Endometrium (tissue), 2 donors: Measurements from ENCODE around the gene ARHGAP23.
"Not testable (repeated sequence)": the region's sequence is repeated elsewhere in the genome, so short reads cannot be mapped to it uniquely, and the experiment has no call there.

Experiments
- FAIRE-seq: peaks from 2 replicates; lab custom pipeline; 2012; peaks lifted over from hg19 to GRCh38; lab: Jason Lieb, UNC
- donor health status: control.
- donor health status: control.

ARHGAP23 gene

DNA sequence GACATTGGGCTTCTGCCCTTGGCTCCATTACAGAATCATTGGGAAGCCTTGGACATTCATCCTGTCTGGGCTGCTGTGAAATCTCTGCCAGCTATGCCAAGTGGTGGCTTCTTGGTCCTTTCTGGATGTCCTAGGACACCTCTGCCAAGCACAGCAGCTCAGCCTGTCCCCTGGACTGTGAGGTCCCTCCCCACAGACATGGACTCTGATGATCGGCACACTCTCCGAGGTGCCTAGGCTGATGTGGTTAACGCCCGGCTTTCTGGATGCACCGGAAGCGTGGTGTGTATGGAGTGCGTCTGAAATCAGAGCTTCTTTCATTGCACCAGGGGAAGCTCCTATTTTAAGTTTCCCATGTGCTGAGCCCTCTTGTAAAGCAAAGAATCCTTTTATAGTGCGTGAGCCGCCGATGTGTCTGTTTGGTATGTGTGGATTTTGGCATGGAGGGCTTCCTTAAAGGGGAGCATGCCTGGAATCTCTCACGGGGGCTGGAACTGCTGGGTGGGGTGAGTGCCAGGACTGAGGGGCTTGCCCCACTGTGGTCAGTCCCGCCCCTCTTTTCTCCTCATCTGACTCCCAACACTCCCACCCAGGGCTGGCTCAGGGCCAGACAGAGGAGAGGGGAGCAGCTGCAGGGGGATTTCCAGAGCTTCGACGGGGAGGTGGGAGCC is 7.0 kb upstream of the ARHGAP23 start:
- FAIRE-seq = no peak

DNA sequence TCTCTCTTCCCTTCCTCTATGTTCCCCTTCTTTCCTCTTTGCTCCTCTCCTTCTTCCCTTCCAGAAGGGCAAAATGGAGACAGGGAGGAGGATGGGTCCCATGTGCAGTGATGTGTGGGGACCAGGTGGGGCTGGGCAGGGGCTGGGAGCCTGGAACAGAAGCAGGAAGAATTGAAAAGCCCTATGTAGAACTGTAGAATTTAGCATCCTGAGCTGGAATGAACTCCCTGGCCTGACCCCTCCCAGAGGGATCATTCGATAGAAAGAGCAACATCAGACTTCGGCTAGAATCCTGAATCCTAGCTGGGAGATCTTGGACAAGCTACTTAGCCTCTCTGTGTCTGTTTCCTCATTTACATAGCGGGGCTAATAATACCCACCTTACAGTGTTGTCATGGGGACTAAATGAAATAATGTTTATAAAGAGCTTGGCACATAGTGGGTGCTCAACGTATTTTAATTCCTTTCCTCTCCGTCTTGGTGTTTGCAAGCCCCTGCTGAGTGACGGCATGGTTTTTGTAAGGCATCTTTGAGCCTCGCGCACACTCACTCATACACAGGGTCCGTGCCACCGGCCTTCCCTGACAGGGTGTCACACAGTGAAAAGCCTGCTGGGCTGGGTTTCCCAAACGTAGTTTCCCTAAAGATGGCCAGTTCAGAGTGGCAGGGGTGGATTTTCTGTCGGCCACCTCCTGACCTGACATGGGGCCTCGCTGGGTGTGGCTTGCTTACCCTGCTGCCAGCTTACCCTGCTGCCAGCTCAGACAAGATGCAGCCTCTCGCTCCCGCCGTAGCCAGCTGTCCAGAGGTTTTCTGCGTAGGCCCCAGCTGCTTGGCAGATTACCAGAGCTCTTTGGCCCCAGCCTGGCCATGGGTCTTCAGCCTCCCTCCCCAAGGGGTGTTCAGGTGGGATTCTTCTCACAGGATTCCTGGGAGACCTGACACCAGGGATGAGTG is 6.1 kb upstream of the ARHGAP23 start:
- no peak for FAIRE-seq

DNA sequence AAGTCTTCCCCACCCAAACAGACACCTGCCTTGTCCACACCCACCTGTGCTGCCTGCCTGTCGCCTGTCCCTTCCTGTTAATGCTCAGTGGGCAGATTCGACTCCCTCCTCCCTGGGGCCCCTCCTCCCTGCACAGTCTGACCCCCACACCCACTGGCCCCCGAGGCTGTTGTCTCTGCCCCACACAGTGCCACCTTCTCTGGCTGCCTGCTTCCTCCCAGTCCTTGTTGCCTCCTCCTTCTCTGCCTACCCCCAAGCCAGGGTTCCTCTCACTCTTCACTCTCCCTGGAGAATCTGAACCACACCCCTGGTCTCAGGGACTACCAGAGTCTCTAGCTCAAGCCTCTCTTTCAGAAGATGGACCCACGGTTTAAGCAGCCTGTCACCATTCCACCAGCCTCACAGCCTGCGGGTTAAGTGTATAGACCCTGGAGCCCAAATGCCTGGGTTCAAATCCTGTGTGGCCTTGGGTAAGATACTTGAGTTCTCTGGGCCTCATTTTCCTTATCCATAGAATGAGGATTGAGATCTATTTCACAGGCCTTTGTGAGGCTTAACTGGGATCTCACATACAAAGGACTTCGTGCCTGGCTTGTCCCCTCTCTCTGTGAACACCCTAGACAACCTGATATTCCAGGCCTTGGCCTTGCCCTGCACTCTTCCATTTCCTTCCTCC is 3.8 kb upstream of the ARHGAP23 start:
- no peak for FAIRE-seq

GRCh38 chr17:38425031-38425430 is 3.2 kb upstream of the ARHGAP23 start:
- FAIRE-seq = no peak

GRCh38 chr17:38425744-38426143 is 2.5 kb upstream of the ARHGAP23 start:
- no peak for FAIRE-seq

DNA sequence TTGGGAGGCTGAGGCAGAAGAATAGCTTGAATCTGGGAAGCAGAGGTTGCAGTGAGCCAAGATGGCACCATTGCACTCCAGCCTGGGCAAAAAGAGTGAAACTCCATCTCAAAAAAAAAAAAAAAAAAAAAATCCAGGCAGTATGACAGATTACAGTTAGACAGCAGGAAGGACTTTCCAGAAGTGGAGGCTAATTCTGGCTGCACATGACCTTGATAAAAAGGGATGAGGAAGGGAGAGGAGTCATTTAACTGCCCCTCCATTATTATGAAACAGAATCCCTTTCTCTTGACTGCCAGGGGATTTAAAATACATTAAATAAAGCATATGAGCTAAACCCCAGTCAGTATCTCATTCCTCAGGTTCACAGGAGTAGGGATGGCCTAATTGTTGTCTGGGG is 1.8 kb upstream of the ARHGAP23 start:
- no peak for FAIRE-seq

GRCh38 chr17:38427160-38427949 is 909 bp upstream of the ARHGAP23 start:
- FAIRE-seq = no peak

DNA sequence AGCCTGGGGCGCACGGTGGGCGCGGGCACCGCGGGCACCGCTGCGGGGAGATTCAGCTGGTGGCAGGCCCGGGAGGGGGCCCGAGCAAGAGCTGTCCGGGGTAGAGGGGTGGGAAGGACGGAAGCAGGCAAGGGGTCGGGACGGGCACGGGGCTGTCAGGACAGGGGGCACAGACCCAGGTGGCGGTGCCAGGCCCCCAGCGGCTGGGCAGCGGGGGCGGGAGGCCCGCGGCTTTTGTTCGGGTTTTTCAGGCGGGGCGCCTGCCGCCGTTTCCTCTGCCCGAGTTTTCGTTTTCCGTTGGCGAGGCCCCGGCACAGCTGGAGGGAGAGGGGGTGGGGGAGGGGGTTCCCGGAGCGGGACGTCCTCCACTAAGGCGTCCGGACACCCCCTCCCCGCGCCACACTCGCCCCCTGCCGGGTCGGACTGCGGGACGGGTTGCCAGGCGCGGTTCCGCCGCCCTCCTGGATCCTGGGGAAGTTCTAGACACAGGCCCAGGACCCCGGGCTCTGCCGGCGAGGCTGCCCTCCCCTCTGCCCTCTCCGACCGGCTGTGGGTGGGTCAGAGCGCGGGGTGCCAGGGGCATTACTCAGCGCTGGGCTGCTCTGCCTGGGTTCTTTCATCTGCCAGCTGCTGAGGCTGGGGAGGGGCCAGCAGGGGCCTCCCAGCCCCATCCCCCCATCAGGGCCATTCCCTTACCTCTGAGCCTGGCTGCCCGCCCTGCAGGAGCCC is 543 bp downstream of the ARHGAP23 start:
- FAIRE-seq = no peak

- no peak for FAIRE-seq
Observed at GRCh38 chr17:38429476-38430100, 1.3 kb downstream of the ARHGAP23 start.

GRCh38 chr17:38430316-38430715 is 2.1 kb downstream of the ARHGAP23 start:
- no peak for FAIRE-seq

DNA sequence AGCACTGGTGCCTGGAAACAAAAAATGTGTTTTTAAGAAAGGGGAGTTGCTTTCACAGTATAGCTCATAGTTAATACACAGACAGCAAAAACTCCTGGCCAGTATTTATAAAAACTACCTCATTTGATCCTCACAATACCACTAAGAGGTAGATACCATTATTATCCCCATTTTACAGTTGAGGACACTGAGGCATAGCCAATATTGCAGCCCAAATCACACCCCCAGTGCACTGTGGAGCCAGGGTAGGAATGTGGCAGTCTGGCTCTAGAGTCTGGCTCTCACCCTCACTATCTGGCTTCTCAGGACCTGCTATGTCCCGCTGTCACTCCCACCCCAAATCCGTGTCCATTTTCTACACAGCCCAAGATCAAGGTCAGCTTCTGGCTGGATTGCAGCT is 2.6 kb downstream of the ARHGAP23 start:
- FAIRE-seq = no peak

- no peak for FAIRE-seq
Observed at GRCh38 chr17:38431346-38432145, 3.3 kb downstream of the ARHGAP23 start.

DNA sequence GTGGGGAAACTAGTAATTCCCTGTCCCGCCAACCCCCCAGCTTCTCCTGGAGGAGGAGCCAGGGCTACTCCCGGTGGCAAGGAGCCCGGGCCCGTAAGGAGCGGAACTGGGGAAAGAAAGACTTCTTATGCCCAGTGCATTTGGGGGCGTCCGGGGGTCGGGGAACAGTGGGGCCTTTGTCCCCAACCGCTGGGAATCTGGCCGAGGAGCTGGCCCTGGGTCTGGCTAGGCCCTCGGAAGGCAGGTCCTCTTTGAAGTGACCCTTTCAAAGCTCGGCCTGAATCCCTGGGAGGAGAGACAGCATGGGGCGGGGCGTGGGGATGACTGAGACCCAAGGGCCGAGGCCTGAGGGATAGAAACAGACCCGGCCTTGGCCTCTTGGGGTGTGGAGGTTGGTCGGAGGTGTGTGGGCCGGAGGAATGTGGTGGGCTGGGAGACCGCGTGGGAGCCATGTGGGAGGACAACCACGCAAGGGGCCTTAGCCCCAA is 6.0 kb downstream of the ARHGAP23 start:
- FAIRE-seq = no peak

GRCh38 chr17:38435795-38436194 is 7.5 kb downstream of the ARHGAP23 start:
- no peak for FAIRE-seq

DNA sequence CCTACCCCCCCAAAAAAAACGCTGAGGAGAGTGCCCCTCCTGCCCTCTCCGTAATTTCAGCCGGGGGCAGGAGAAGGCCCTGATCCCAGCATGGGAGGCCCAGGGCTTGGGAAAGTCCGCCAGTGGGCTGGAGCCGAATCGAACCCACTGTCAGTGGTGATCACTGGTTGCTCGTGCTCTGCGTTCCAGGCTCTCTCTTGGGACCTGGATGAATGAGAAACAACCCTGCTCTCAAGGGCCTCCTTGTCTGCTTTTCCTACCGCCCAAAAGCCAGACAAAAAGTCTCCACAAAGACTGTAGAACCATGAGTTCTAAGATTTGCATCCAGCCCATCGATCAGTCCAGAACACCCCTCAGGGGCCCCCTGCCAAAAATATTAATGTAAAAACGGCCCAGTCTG is 8.1 kb downstream of the ARHGAP23 start:
- FAIRE-seq = no peak

DNA sequence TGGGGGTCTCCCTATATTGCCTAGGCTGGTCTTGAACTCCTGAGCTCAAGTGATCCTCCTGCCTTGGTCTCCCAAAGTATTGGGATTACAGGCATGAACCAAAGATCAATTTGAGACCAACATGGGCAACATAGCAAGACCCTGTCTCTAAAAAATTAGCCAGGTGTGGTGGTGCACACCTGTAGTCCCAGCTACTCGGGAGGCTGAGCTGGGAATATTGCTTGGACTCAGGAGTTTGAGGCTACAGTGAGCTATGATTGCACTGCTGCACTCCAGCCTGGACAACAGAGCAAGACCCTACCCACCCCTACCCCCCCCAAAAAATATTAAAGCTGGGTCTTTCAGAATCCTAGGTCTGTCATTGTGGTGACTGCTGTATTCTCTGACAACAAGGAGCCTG is 9.0 kb downstream of the ARHGAP23 start:
- FAIRE-seq = not testable (repeated sequence)

GRCh38 chr17:38439436-38439835 is 11.2 kb downstream of the ARHGAP23 start:
- FAIRE-seq = no peak

DNA sequence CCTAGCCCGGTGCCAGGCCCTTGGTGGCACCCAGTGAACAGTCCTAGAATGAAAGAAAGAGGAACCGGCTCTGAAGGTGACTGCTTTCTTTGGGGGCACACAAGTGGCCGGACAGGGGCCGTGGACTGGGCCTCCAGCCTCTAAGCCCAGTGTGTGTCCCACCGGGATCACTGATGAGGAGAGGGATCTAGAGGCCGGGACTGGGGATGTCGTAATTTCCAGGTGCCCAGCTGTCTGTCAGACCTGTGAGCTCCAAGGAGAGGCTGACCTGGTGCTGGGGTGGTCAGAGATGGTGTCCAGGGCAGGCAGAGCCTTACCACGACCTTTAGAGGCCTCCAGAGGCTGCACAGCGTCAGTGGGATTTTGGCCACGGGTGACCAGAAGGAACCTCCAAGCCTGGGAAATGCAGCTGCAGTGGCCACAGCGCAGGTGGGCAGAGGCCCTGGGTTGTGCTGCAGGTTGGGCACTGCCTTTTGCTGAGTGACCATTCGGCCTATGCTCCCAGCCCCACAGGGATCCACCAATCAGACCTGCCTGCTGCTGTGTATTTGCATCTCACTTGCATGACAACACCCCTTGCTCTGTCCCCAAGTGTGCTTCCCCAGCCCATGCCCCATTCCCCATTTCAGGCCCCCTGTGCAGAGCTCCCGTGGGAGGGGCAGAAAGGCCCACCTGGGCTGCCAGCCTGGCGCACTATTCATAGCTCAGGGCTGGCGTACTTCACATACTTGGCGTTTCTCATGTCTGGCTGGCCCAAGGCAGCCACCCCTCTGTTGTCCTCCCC is 12.5 kb downstream of the ARHGAP23 start:
- FAIRE-seq = no peak

DNA sequence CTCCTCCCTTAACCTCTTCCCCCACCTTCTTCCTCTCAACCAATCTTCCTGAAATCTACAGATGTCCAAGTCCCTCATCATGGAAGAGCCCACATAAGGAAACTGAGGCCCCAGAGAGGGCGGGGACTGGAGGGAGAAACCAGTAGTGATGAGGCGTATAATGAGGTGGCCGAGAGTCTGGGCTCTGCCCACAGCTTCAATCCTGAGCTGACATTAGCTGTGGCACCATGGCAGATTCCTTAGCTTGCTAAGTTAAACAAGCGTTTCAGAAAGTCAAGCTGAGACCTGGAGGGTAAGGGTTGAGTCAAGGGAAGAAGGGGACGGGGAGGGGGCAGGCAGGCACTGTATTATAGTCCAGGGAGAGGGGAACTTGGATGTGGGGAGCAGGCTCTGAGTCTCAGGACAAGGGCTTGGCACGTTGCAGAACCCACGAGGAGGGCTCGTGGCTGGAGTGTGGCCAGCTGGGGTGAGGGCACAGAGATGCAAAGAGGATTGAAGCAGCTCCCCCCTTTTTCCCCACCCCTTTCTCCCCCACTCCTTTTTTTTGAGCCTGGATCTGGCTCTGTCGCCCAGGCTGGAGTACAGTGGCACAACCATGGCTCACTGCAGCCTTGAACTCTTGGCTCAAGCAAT is 13.3 kb downstream of the ARHGAP23 start:
- FAIRE-seq = no peak
